ACC112 (cell line): ENCODE results near the gene NFIX.
"Not testable (repeated sequence)": the region's sequence is repeated elsewhere in the genome, so short reads cannot be mapped to it uniquely, and the experiment has no call there.

Experiments
- H2AFZ ChIP-seq: fragments of 200-600 bp; sonication (generic); one replicate; pipeline ENCODE4 v1.6.0; 2017; ENCODE audit warnings: antibody characterized with exemption, low read length; ENCODE audit not compliant: unreplicated experiment
- H3K27ac ChIP-seq: fragments of 200-600 bp; sonication (generic); 2 replicates; pipeline ENCODE4 v1.5.1; 2014; ENCODE audit warnings: low read depth, mild to moderate bottlenecking, antibody characterized with exemption, low read length, moderate library complexity
- H3K27me3 ChIP-seq: fragments of 200-600 bp; sonication (generic); 2 replicates; pipeline ENCODE4 v1.6.1; 2014; ENCODE audit warnings: mild to moderate bottlenecking, antibody characterized with exemption, low read length, moderate library complexity, mixed read lengths; ENCODE audit not compliant: insufficient read depth
- H3K36me3 ChIP-seq: fragments of 200-600 bp; sonication (generic); 2 replicates; pipeline ENCODE4 v1.6.1; 2016; ENCODE audit warnings: mild to moderate bottlenecking, antibody characterized with exemption, low read length, moderate library complexity, mixed read lengths; ENCODE audit not compliant: insufficient read depth
- H3K4me1 ChIP-seq: fragments of 200-600 bp; sonication (generic); one replicate; pipeline ENCODE4 v1.6.1; 2016; ENCODE audit warnings: low read length, mixed read lengths; ENCODE audit not compliant: insufficient read depth, unreplicated experiment, control insufficient read depth
- H3K4me3 ChIP-seq: fragments of 200-600 bp; sonication (generic); 2 replicates; pipeline ENCODE4 v1.5.1; 2014; ENCODE audit warnings: mild to moderate bottlenecking, low read depth, low read length
- H3K79me2 ChIP-seq: fragments of 200-600 bp; sonication (generic); one replicate; pipeline ENCODE4 v1.6.0; 2016; ENCODE audit warnings: low read length; ENCODE audit not compliant: control insufficient read depth, unreplicated experiment, insufficient read depth

Gene NFIX

DNA sequence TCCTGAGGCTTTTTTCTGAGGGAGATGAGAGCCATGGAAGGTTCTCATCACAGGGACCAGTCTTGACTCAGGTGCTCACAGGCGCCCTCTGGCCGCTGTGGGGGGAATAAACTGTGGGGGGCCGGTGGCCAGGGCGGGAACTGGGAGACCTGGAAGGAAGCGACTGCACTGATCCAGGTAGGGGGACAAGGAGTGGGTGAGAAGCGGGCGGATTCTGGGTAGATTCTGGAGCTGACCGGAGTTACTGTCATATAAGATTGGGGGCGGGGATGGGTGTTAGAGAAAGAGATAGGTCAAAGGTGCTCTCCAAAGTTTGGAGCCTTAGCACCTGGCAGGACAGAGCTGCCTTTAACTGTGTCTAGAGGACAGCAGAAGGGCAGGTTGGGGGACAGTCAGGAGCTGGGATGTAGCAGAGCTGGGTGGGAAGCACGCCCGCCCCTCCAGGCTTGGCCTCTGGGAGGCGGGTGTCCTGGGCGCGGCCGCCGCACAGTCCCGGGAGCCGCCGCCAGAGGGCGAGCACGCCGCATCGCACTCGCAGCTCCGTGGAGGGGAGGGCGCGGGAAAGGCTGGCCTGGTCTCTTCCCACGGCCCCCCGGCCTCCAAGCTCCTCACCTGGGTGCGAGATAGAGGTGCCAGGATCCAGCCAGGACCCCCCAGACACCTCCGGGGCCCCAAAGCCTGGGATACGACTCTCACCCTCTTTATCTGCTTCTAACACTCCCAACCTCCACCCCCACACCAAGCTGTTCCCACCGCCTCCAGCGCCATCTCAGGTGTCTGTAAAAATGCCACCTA lies 30.1 kb upstream of the NFIX start:
- Histone ChIP-seq H3K4me1 (no peaks in the 10 kb centered on the region), H2AFZ (peak overlapping the region; percentile 100), H3K36me3 (no peaks in the 10 kb centered on the region), H3K27me3 (no peaks in the 10 kb centered on the region), H3K27ac (peak overlapping the region; percentile 39; the same call in 1 of the 2 replicates), H3K4me3 (peak overlapping the region; percentile 84), H3K79me2 (no peaks in the 10 kb centered on the region)

GRCh38 chr19:12965812-12966135 lies 29.5 kb upstream of the NFIX start:
- H2AFZ ChIP-seq = peak overlapping the region; percentile 100
- H3K4me1 ChIP-seq = no peaks in the 10 kb centered on the region
- H3K27ac ChIP-seq = no peak overlapping the region
- H3K27me3 ChIP-seq = no peaks in the 10 kb centered on the region
- peak overlapping the region; percentile 84 for H3K4me3 ChIP-seq
- H3K36me3 ChIP-seq = no peaks in the 10 kb centered on the region
- H3K79me2 ChIP-seq = no peaks in the 10 kb centered on the region

DNA sequence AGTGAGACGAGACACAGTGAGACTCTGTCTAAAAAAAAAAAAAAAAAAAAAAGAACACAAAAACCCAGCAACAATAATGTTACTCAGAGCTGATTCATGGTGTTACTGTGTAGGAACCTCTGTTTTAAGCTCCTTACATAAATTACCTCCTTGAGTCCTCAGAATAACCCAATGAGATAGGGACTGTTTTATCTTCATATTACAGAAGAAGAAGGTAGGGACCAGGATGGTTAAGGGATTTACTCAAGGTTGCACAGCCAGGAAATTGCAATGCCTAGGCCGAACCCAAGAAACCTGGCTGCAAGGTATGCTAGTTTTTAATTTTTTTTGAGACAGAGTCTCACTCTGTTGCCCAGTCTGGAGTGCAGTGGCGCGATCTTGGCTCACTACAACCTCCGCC lies 27.4 kb upstream of the NFIX start:
- Histone ChIP-seq H3K79me2 (no peaks in the 10 kb centered on the region), H3K4me3 (no peak overlapping the region), H3K4me1 (no peaks in the 10 kb centered on the region), H3K27ac (no peak overlapping the region), H3K27me3 (no peaks in the 10 kb centered on the region), H2AFZ (no peak overlapping the region), H3K36me3 (no peaks in the 10 kb centered on the region)

GRCh38 chr19:12969292-12969988 lies 25.8 kb upstream of the NFIX start, which contains the start of gene DAND5:
Gene DAND5 (plus strand): TSS chr19:12969576. CDS start chr19:12969661, 85 bp downstream.
- H3K79me2 ChIP-seq = no peaks in the 10 kb centered on the region
- no peaks in the 10 kb centered on the region for H3K27me3 ChIP-seq
- no peaks in the 10 kb centered on the region for H3K4me1 ChIP-seq
- H2AFZ ChIP-seq = no peak within 1 kb of the TSS
- no peaks in the 10 kb centered on the region for H3K36me3 ChIP-seq
- H3K4me3 ChIP-seq = no peak within 1 kb of the TSS
- no peak within 1 kb of the TSS for H3K27ac ChIP-seq

GRCh38 chr19:12970070-12970820 lies 25.0 kb upstream of the NFIX start:
- Histone ChIP-seq H3K4me3 (no peak overlapping the region), H3K27ac (no peak overlapping the region), H3K27me3 (no peaks in the 10 kb centered on the region)

GRCh38 chr19:12973236-12973635 lies 22.0 kb upstream of the NFIX start:
- no peak overlapping the region for H3K27ac ChIP-seq
- H3K4me3 ChIP-seq = no peak overlapping the region

More at GRCh38 chr19:12970070-12970820, 25.0 kb upstream of the NFIX start:
- Histone ChIP-seq H3K79me2 (no peaks in the 10 kb centered on the region), H2AFZ (no peak overlapping the region), H3K4me1 (no peaks in the 10 kb centered on the region), H3K36me3 (no peaks in the 10 kb centered on the region)

DNA sequence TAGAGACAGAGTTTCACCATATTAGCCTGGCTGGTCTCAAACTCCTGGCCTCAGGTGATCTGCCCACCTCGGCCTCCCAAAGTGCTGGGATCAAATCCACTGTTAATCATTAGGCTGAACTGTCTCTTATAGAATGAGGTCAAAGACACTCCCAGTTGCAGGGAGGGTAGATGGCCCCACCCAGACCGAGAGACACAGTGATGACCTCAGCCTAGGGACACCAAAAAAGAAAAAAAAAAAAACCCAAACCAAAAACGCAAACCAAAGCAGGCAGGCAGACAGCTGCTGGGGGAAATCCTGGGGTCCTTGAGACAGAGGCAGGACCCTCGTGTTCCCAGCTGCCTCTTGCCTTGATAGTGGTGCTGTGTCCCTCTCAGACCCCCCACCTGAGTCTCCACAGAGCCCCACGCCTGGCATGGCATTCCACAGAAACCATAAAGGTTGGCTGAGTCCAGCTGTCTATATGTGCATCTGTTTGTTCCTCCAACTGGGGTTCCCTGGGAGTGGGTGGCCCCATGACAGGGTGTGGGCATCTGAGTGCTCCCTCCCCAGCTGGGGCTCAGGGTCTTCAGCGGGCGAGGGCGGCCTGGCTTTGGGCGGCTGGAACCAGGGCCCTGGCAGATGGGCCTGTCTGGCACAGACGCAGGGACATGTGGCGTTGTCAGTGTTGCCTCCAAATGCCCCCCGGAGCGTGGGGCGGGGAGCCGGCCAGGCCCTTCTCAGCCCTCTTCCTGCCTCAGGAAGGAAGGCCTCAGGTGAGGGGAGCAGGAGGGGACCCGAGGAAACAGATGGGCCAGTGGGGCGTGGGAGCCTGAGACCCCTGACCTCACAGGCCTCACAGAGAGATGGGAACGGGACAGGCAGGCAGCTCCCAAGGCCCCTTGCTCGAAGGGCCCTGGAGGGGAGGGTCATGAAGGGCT lies 20.7 kb upstream of the NFIX start:
- no peak overlapping the region for H2AFZ ChIP-seq
- no peaks in the 10 kb centered on the region for H3K36me3 ChIP-seq
- no peaks in the 10 kb centered on the region for H3K79me2 ChIP-seq
- H3K27me3 ChIP-seq = no peaks in the 10 kb centered on the region
- no peak overlapping the region for H3K4me3 ChIP-seq
- H3K4me1 ChIP-seq = no peaks in the 10 kb centered on the region
- no peak overlapping the region for H3K27ac ChIP-seq

More at GRCh38 chr19:12973236-12973635, 22.0 kb upstream of the NFIX start:
- no peaks in the 10 kb centered on the region for H3K4me1 ChIP-seq
- no peaks in the 10 kb centered on the region for H3K36me3 ChIP-seq
- no peak overlapping the region for H2AFZ ChIP-seq
- H3K79me2 ChIP-seq = no peaks in the 10 kb centered on the region
- no peaks in the 10 kb centered on the region for H3K27me3 ChIP-seq

DNA sequence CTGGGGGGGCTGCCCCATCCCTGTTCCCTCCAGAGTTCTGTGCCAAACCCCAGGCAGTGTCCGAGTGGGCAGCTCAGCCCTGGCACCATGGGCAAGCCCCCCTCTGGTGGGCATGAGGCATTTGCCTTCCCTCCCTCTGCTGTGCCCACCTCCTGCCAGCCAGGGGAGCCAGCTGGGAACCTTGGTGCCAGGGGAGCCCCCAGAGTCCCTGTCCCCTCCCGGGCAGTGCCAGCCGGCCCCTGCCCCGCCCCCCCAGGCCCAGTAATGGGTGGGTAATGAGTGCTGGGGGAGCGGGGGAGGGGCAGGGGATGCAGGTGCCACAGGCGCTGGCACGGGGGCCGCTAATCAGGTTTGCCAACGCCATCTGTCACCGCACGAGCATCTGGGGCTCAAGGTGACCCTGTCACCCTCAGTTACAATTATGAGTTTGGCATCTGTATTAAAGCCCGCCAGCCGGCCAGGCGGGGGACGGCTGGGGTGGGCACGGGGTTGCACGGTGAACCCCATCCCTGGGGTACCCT lies 20.0 kb upstream of the NFIX start:
- no peak overlapping the region for H3K4me3 ChIP-seq
- no peaks in the 10 kb centered on the region for H3K4me1 ChIP-seq
- H3K79me2 ChIP-seq = no peaks in the 10 kb centered on the region
- H3K27me3 ChIP-seq = no peaks in the 10 kb centered on the region
- no peak overlapping the region for H3K27ac ChIP-seq
- no peak overlapping the region for H2AFZ ChIP-seq
- no peaks in the 10 kb centered on the region for H3K36me3 ChIP-seq

DNA sequence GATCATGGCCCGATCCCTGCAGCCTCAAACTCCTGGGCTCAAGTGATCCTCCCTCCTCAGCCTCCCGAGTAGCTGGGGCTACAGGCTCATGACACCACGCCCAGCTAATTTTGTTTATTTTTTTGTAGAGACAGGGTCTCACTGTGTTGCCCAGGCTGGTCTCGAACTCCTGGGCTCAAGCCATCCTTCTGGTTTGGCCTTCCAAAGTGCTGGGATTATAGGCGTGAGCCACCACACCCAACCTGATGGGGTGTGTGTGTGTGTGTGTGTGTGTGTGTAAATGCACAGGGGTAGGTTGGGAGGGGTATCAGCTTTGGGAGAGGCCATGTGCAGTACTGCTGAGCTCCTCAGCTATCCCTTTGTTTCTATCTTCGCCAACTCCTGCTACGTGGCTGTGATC lies 19.2 kb upstream of the NFIX start:
- not testable (repeated sequence) for H3K4me1 ChIP-seq

GRCh38 chr19:12979974-12980373 lies 15.3 kb upstream of the NFIX start:
- H3K4me3 ChIP-seq = no peak overlapping the region
- no peaks in the 10 kb centered on the region for H3K36me3 ChIP-seq
- no peak overlapping the region for H3K27ac ChIP-seq
- H2AFZ ChIP-seq = no peak overlapping the region
- no peaks in the 10 kb centered on the region for H3K27me3 ChIP-seq
- no peaks in the 10 kb centered on the region for H3K4me1 ChIP-seq
- H3K79me2 ChIP-seq = no peaks in the 10 kb centered on the region

More for the DNA sequence above, 19.2 kb upstream of the NFIX start:
- not testable (repeated sequence) for H3K27ac ChIP-seq, H3K4me3 ChIP-seq, H3K79me2 ChIP-seq, H3K36me3 ChIP-seq, H2AFZ ChIP-seq, H3K27me3 ChIP-seq
